ENCODE data around the gene DDX54.

Gene DDX54

DNA sequence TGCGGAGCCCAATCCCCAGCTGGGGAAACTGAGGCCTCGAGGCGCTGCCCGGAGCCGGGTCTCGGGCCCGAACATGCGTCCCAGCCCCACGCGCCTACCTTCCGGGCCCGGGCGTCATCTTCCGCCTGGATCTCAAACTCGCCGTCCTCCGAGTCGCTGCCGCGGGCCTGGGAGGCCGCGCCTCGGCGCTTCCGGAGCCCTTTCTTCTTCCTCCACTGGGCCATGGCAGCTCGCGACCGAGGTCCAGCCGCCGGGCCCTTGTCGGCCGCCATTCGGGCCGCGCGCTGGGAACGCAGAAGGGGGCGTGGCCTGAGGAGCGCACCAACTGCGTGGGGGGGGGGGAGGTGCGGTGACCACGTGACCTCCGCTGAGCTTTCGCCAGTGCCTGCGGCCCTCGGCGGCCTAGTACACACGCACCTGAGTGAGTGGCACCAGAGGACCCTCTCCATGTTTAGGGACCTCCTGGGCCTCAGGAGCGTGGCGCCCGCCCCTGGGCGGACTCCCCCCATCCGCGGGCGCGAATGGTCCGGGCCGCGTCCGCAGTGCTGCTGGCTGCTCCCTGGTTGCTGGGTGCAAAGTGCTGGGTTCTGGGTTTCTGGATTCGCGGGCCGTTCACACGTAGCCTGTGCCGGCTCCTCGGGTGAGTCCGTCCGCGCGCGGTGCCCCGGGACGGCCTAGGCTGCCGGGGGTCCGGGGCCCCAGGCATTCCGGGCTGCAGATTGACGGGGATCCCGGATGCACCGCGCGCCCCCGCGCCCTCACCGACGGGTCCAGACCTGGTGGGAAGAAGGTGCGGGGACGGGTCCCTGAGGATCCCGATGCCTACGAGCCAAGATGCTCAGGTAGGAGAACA lies at the start of gene DDX54, which contains the start of gene RITA1:
TSS of gene DDX54 (minus strand) at position 299 of the 853 bp plus-strand sequence. CDS start at position 272, 27 bp downstream.
TSS of gene RITA1 (plus strand) at position 542 of the 853 bp plus-strand sequence. CDS start 1,026 bp downstream, outside the sequence.
- TF ChIP-seq, protein P1, sequence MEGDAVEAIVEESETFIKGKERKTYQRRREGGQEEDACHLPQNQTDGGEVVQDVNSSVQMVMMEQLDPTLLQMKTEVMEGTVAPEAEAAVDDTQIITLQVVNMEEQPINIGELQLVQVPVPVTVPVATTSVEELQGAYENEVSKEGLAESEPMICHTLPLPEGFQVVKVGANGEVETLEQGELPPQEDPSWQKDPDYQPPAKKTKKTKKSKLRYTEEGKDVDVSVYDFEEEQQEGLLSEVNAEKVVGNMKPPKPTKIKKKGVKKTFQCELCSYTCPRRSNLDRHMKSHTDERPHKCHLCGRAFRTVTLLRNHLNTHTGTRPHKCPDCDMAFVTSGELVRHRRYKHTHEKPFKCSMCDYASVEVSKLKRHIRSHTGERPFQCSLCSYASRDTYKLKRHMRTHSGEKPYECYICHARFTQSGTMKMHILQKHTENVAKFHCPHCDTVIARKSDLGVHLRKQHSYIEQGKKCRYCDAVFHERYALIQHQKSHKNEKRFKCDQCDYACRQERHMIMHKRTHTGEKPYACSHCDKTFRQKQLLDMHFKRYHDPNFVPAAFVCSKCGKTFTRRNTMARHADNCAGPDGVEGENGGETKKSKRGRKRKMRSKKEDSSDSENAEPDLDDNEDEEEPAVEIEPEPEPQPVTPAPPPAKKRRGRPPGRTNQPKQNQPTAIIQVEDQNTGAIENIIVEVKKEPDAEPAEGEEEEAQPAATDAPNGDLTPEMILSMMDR (IDR thresholded peaks at IDR 0.05; ENCODE audit: low read depth, low read length, missing control alignments) = no peak
- DNase-seq (ENCODE audit: extremely low read depth, low read depth) = no peak

DNA sequence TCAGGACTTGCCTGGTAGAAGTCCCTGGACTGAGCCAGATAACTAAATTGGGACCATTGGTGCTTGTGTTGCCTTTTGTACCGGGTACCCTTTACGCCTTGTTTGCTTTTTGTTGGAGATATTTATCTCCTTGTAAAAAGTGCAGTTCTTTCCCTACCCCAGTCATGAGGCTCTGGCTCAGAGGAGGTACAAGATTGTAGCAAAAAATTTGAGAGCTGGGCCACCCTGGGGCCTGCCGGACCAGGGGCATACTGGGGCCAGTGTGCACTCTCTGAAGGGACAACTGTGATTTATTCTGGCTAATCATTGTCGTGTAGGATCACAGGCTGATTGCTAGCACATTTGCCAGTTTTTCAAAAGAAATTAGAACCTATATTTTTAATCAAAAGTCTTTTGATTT lies 49.2 kb upstream of the DDX54 start:
- TF ChIP-seq, protein P1 (IDR thresholded peaks at IDR 0.05; ENCODE audit: low read depth, low read length, missing control alignments) = no peak
- DNase-seq (ENCODE audit: extremely low read depth, low read depth) = no peak
- H3K4me3 ChIP-seq (replicated peaks; ENCODE audit: low read depth, low read length) = no peak overlapping the region

More for the DNA sequence above, at the start of gene DDX54, which contains the start of gene RITA1:
- H3K4me3 ChIP-seq (replicated peaks; ENCODE audit: low read depth, low read length) = peak within 1 kb of the TSS; percentile 86

- TF ChIP-seq, protein P1 (IDR thresholded peaks at IDR 0.05; ENCODE audit: low read depth, low read length, missing control alignments) = no peak
- no peak overlapping the region for H3K4me3 ChIP-seq (replicated peaks; ENCODE audit: low read depth, low read length)
- no peak for DNase-seq (ENCODE audit: extremely low read depth, low read depth)
Measured at GRCh38 chr12:113233967-113234366, 48.7 kb upstream of the DDX54 start.

GRCh38 chr12:113232840-113233585 lies 47.7 kb upstream of the DDX54 start:
- no peak overlapping the region for H3K4me3 ChIP-seq (replicated peaks; ENCODE audit: low read depth, low read length)
- DNase-seq (ENCODE audit: extremely low read depth, low read depth) = no peak
- TF ChIP-seq, protein P1 (IDR thresholded peaks at IDR 0.05; ENCODE audit: low read depth, low read length, missing control alignments) = no peak

DNA sequence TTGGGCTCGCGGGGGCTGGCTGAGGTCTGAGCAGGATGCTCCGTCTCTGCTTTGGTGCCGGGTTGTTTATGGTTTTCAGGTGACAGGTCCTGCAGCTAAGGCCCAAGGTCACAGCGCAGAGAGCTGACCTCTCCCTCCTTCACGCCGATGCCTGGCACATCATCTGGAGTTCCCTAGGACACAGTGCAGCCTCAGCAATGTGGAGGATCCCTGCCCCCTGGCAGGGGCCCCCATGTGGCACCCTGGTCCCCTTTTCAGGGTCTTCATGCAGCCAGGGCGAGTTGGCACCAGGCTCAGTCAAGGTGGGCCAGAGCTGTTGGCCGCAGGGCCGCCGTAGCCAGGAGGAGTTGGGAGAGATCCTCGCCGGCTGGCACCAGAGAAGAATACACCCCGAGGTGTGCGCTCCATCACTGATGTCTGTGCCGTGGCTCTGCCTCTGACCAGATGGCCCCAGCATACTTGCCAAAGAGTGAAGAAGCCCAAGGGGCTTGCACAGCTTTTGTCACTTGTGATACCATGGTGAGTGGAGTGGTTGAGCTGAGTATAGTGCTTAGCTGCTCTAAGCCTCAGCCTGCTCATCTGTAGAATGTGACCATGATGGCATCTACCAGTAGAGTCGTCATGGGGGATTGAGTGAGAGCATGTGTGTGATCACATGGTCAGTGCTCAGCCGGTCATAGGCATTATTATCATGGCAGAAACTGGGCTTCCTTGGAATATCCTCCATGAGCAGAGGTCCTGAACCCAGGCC lies 47.0 kb upstream of the DDX54 start:
- no peak for DNase-seq (ENCODE audit: extremely low read depth, low read depth)
- no peak overlapping the region for H3K4me3 ChIP-seq (replicated peaks; ENCODE audit: low read depth, low read length)
- TF ChIP-seq, protein P1 (IDR thresholded peaks at IDR 0.05; ENCODE audit: low read depth, low read length, missing control alignments) = no peak

Measured in HFF-Myc (cell line).